Posterior vena cava (tissue), 2 donors: Measurements from ENCODE around the gene IDH3B. TPM values are rescaled to one million over a fixed set of nuclear protein-coding genes. Genes with fewer than 3 reads are reported as not detected.

Source experiments
- DNase-seq: peaks from one replicate; pipeline ENCODE4 v3.0.0-alpha.2; 2020; ENCODE audit warnings: low spot score
- intact Hi-C, 2 donors: fragments of 100-400 bp; cut with DNase I; formaldehyde crosslinking; loops; one replicate each; pipeline versions ENCODE4 v1.14.1 to v1.14.2; 2022 to 2023
- microRNA-seq, 2 donors: library from miRNA; unstranded; fragments of <30 nt; microRNA quantifications; one replicate each; pipeline ENCODE4 v1.2.0, GENCODE V29; 2020 to 2021; ENCODE audit warnings: borderline microRNAs expressed in 2 of 2
- total RNA-seq, 2 donors: library from RNA; stranded (reverse); fragmentation: NEBNext Ultra II Directional; extraction: Animal tissue kit (Norgen Biotek cat#: 25700); gene quantifications; one replicate each; pipeline ENCODE4 v1.2.1, GENCODE V29; 2021
- donor health status: DM: yes; HTN: yes; CAD: no.
- donor health status: DM: yes; HTN: yes; CAD: no.

IDH3B gene
- total RNA-seq, 2 donors from 2014 or later, result 47.3 to 48.3 TPM

DNA sequence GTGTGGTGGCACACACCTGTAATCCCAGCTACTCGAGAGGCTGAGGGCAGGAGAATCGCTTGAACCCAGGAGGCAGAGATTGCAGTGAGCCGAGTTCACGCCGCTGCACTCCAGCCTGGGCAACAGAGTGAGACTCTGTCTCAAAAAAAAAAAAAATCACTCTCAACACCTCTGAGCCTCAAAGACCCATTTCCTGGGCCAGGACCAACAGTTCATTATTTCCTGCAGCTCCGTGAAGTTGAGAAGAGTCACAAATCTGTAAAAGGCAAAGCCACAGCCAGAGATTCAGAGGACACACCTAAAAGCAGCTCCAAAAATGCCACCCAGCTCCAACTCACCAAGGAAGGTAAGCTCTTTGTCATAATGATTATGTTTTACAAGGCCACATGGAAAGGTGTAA is 26.8 kb downstream of the IDH3B start:
- intact Hi-C loops, result no loop called here
- no peak for DNase-seq

DNA sequence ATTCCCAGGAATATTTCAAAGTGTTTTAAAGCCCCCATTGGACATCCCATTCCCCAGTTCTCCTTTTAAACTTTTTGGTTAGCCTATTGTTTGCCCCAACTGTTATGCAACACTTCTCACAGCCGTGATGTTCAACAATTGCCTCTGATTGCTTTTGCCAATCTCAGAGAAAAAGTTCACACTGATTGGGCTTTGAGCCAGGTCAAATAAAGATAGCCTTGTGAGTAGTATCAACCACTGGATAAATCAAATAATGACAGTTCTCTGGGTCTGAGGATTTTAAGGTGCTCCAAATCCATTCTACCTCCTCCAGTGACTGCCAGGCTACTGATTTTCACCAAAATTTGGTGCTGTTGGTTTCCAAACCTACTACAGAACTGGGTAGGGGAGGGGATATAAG is 30.6 kb downstream of the IDH3B start:
- intact Hi-C loops, result no loop called here
- DNase-seq, result no peak

DNA sequence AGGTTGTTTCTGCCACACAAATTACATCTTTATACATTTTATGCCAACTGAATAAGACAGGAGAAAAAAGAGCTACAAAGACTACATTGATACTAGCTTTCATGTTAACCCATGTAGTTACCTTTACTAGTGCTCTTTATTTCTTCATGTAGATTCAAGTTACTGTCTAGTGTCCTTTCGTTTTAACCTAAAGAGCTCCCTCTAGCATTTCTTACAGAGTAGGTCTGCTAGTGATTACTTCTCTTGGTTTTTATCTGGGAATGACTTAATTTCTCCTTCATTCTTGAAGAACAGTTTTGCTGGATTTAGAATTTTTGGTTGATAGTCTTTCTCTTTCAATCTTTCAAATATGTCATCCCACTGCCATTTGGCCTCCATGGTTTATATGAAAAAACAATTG is 32.8 kb downstream of the IDH3B start:
- no peak for DNase-seq
- intact Hi-C loops, result no loop called here

DNA sequence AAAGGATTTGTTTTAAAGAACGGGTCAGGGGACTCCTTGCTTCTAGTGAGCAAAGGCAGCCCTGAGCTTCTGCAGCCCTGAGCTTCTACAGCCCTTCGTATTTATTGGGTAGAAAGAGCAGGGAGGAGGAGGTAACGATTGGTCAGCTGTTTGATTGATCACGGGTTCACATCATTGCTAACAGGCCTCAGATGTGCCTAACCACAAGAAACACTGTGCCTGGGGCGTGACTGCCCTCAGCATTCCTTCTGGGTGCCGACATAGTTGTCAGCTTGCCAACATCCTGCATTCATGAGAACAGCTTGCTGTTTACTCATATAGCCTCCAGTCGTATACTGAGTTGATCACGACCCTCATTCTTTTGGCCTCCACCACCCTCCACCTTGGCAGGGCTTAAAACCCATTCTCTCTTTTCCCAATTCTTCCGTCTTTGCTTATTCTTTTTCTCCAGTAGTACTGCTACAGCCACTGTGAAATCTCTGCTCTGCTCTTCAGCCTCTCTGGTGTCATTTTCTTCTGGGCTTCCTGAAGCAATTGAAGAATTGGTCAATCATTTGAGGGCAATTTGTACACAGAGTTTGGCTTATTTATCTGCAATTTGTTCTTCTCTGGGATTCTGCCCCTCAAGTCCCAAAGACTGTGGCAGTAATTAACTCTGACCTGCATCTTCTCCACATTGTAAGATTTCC is 37.0 kb downstream of the IDH3B start:
- no peak for DNase-seq

DNA sequence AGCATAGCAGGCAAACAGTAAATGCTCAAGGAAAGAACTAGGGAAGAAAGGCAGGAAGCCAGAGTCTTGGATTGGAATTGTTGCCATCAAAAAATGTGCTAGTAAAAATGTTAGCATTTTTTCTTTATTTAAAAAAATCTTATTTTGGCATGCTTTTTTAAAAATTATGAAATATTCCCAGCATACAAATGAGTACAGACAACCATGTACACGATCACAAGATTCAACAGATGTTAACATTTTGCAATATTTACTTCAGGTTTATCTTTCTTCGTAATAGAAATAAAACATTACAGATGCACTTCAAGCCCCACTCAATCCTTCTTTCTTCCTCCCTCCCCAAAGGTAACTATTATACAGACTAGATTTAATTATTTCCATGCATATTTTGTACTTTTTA is 39.0 kb downstream of the IDH3B start:
- intact Hi-C loops, result no loop called here
- no peak for DNase-seq

More for the DNA sequence above, 37.0 kb downstream of the IDH3B start:
- intact Hi-C loops, result no loop called here

DNA sequence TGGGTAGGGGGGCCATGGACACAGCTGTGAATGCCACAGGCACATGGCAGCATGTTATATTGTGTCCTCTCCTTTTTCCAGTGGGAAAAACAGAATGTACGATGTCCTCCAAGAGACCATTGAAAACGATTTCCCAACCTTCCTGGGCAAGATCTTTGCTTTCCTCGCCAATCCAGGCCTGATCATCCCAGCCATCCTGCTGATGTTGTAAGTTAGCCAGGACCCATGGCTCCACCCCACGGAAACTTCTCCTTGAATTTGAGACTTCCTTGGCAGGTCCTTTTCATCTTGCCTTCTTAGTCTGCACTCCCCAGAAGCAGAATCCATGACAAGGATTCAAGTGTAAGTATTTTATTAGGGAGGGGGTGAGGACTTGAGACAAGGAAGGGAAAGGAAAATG is 39.8 kb downstream of the IDH3B start:
- intact Hi-C loops, result no loop called here
- peak; percentile 85 for DNase-seq

DNA sequence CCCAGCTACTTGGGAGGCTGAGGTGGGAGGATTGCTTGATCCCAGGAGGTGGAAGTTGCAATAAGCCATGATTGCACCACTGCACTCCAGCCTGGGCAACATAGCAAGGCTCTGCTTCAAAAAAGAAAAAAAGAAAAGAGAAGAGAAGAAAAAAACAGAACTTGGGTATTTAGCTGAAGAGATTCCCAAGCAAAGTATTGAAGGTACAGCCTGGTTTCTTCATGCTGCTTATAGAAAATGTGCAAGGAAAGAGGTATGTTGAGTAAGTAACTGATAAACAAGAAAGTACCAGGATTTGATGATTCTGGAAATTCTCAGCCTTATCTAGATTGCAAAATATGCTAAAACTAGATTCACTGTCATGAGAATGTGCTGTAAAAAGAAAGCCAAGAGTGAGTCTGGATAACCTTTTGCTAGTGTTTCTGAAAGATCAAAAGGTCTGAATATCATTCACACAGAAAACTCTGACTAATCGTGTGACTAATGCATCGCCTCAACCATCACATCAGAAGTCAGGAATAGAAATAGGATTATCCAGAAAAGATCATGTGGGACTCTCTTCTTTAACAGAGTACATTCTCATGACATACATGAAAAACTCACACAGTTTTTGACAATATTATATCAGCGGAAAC is 43.9 kb downstream of the IDH3B start:
- intact Hi-C loops, result no loop called here
- no peak for DNase-seq

DNA sequence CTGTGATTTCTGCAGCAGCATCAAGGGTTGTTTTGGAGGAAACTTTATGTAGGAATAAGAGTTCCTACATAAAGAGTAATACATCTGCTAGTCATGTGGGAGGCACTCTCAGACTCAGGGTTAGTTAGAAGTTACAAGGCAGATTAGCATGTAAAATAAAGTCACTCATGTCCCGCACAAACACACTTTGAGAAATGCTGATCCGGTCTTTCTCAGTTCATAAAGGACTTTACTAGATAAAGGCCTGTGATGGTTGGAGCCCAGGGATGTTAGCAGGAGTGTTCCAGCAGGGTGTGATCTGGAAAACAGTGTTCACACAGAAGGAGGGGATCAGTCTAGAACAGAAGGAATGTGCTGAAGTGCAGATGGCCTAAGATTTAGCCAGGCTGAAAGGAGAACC is 44.7 kb downstream of the IDH3B start:
- no peak for DNase-seq
- intact Hi-C loops, result no loop called here

DNA sequence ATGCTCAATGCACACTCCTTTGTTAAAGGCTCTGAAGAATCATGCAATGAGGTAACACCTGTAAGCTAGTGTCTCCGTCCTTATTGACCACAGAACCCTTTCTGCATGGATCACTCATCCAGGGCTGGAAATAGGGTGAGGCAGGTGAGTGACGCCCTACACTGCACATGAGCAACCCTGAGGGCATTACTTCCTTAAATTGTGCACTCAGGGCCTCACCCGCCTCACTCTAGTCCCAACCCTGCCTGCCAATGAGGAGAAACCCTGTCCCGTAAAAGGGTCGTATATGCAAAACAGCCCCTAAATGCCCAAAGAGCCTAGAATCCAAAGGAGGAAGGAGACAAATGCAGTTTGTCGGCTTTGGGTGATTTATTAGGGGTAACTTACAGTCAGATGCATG is 45.2 kb downstream of the IDH3B start:
- intact Hi-C loops, result no loop called here
- no peak for DNase-seq

DNA sequence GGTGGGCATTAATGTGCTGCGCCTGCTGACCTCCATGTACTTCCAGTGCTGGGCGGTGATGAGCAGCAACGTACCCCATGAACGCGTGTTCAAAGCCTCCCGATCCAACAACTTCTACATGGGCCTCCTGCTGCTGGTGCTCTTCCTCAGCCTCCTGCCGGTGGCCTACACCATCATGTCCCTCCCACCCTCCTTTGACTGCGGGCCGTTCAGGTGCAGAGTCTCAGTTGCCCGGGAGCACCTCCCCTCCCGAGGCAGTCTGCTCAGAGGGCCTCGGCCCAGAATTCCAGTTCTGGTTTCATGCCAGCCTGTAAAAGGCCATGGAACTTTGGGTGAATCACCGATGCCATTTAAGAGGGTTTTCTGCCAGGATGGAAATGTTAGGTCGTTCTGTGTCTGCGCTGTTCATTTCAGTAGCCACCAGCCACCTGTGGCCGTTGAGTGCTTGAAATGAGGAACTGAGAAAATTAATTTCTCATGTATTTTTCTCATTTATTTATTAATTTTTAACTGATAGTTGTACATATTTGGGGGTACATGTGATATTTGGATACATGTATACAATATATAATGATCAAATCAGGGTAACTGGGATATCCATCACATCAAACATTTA is 46.8 kb downstream of the IDH3B start:
- intact Hi-C loops, result no loop called here
- no peak for DNase-seq

DNA sequence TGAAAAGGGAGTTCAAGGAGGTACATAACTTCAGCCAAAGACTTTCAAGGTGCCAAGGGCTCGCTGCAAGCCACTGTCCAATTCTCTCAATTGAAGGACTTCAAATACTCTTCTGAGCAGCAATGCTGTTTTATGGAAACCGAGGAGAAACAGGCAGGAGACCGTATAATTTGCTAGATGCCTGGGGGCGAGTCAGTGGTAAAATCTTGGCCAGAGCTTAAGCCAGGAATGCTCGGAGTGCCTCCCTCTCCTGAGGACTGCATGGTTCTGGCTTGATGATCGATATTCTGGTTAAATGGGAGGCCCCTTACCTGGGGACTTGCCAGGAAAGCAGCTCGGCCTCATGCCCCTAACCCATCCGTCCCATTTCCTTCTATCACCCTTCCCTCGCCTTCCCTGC is 47.4 kb downstream of the IDH3B start:
- intact Hi-C loops, result no loop called here
- DNase-seq, result no peak

DNA sequence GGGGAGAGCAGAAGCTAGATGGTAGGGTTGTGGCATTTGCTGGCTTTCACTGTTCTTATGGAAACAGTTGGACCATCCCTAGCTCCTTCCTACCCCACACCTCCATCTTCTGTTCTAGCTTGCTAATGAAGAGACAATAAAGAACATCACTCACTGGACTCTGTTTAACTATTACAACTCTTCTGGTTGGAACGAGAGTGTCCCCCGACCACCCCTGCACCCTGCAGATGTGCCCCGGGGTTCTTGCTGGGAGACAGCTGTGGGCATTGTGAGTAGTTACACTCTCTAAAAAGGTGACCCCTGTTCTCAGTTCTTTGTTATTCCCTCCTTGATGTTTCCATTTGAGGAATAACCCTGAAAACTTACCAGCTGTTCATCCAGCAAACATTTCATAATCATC is 51.9 kb downstream of the IDH3B start:
- intact Hi-C loops, result no loop called here
- DNase-seq, result no peak

DNA sequence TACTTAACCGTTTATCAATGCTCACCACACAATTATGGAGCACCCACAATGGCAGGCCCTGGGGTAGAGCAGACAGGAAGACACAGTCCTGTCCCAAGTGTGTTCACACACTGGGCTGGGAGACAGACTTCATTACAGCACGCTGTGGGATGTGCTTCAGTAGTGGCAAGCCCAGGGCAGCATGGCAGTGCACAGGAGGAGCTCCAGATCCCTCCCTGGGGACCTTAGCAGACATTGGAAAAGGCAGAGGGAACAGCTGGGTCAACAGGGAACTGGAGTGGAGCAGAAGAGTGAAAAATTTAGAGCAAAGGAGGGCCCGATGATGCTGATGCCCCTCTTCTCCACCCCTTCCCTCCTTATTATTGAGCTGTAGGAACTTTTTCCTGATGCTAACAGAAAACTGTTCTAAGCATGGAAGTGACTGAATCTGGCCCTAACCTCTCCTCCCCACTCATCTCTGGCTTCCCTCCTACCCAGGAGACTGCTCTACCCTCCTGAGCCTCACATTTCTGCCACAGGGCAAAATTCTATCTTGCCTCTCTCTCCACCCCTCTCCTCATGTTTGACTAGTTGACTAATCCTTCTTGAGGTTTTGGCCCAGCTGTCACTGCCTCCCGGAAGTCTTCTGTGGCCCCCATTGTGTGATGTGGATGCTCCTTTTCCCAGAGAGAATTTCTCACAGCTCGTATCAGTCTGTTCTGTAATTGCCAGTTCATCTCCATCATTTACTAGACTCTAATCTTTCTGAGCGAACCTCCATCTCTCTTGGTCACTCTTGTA is 52.9 kb downstream of the IDH3B start:
- DNase-seq, result no peak
- intact Hi-C loops, result no loop called here

DNA sequence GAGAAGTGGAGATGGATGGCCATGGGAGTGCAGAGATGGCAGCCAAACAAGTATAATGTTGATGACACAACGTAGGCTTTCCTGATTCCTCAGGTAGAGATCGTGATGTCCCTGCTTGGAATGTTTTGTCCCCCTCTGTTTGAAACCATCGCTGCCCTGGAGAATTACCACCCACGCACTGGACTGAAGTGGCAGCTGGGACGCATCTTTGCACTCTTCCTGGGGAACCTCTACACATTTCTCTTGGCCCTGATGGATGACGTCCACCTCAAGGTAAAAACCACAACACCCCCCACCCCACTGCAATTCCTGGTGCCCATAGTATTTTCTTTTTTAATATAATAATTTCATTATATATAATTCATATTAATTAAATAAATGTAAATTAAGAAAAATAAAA is 53.7 kb downstream of the IDH3B start:
- intact Hi-C loops, result no loop called here
- no peak for DNase-seq

Small RNA genes lying within 50 kb of the gene (microRNA-seq; reads per million reads assigned to microRNA genes)
- gene MIR1292, result 2.9 to 4.8 reads per million in 2 donors

Other genes starting within 250 kb of the IDH3B start
- 100 to 1,000 TPM in 1 of 2 donors, 10 to 100 TPM in 1; 68.4 to 111 TPM for gene SNRPB, start 193.4 kb downstream of the IDH3B start, total RNA-seq
- 10 to 100 TPM in 1 of 2 donors, 1 to 10 TPM in 1; 9.5 to 10.0 TPM for gene ZNF343, start 155.3 kb downstream of the IDH3B start, total RNA-seq
- under 1 TPM; 0.14 to 0.56 TPM for gene TMC2, start 127.6 kb downstream of the IDH3B start, total RNA-seq
- gene NOP56, start 11.6 kb downstream of the IDH3B start, total RNA-seq, result 10 to 100 TPM; 78.7 to 79.7 TPM
- 10 to 100 TPM; 11.1 to 17.4 TPM for gene EBF4, start 28.6 kb upstream of the IDH3B start, total RNA-seq
- 10 to 100 TPM in 1 of 2 donors, 1 to 10 TPM in 1; 9.6 to 36.6 TPM for gene CPXM1, start 136.4 kb upstream of the IDH3B start, total RNA-seq
- not detected for gene C20orf141, start 150.8 kb upstream of the IDH3B start, total RNA-seq
- gene TMEM239, start 152.1 kb upstream of the IDH3B start, total RNA-seq, result not detected
- 10 to 100 TPM; 20.1 to 24.8 TPM for gene PCED1A, start 176.4 kb upstream of the IDH3B start, total RNA-seq
- 10 to 100 TPM; 32.3 to 33.1 TPM for gene VPS16, start 176.5 kb upstream of the IDH3B start, total RNA-seq
- gene PTPRA, start 209.3 kb upstream of the IDH3B start, total RNA-seq, result 10 to 100 TPM; 49.2 to 62.5 TPM